GM19328 (cell line): ENCODE measurements around the gene UNC5B.

Experiments used
- ATAC-seq: cut with Tn5 transposase; IDR thresholded peaks from one replicate; pipeline ENCODE4 v1.9.1; 2021; ENCODE audit warnings: mild to moderate bottlenecking, moderate library complexity; ENCODE audit not compliant: unreplicated experiment

UNC5B gene

GRCh38 chr10:71253981-71254818 is 41.8 kb downstream of the UNC5B start:
- ATAC-seq = no peak

- no peak for ATAC-seq
These were observed 42.6 kb downstream of the UNC5B start for GRCh38 chr10:71254834-71255549.

- ATAC-seq = no peak
These were observed 43.1 kb downstream of the UNC5B start for GRCh38 chr10:71255550-71255807.

GRCh38 chr10:71255808-71256660 is 43.7 kb downstream of the UNC5B start:
- no peak for ATAC-seq

GRCh38 chr10:71256661-71257318 is 44.4 kb downstream of the UNC5B start:
- no peak for ATAC-seq

GRCh38 chr10:71257319-71257997 is 45.1 kb downstream of the UNC5B start:
- no peak for ATAC-seq

- no peak for ATAC-seq
These were observed 45.7 kb downstream of the UNC5B start for GRCh38 chr10:71258046-71258445.

- no peak for ATAC-seq
These were observed 46.2 kb downstream of the UNC5B start for GRCh38 chr10:71258446-71259145.

GRCh38 chr10:71259282-71259681 is 46.9 kb downstream of the UNC5B start:
- no peak for ATAC-seq

- ATAC-seq = no peak
These were observed 47.6 kb downstream of the UNC5B start for GRCh38 chr10:71259815-71260501.

- ATAC-seq = no peak
These were observed 48.4 kb downstream of the UNC5B start for GRCh38 chr10:71260622-71261325.

GRCh38 chr10:71262027-71262426 is 49.7 kb downstream of the UNC5B start:
- no peak for ATAC-seq

- ATAC-seq = no peak
These were observed 50.4 kb downstream of the UNC5B start for GRCh38 chr10:71262817-71263216.

GRCh38 chr10:71263376-71263775 is 51.0 kb downstream of the UNC5B start:
- ATAC-seq = no peak

- no peak for ATAC-seq
These were observed 52.2 kb downstream of the UNC5B start for GRCh38 chr10:71264345-71265200.

- no peak for ATAC-seq
These were observed 52.8 kb downstream of the UNC5B start for GRCh38 chr10:71265201-71265575.

GRCh38 chr10:71265618-71266146 is 53.3 kb downstream of the UNC5B start:
- no peak for ATAC-seq
